HG02852 (cell line): ENCODE data around the gene PCDHB6.
"Not testable (repeated sequence)": the region's sequence is repeated elsewhere in the genome, so short reads cannot be mapped to it uniquely, and the experiment has no call there.

Experiments used
- ATAC-seq: cut with Tn5 transposase; IDR thresholded peaks from one replicate; pipeline ENCODE4 v1.9.1; 2021; ENCODE audit warnings: mild to moderate bottlenecking, moderate library complexity; ENCODE audit not compliant: unreplicated experiment

Gene PCDHB6

GRCh38 chr5:141201646-141202045 lies 51.8 kb downstream of the PCDHB6 start:
- not testable (repeated sequence) for ATAC-seq
